Stimulated activated CD4-positive, alpha-beta T cell treated with anti-CD3 and anti-CD28 coated beads, Interleukin-1b, Interleukin-23, amount 100 ng/mL, for 48 hours (primary cell): Measurements from ENCODE around the gene AGAP1.

Source experiments
- DNase-seq: peaks from one replicate; pipeline ENCODE4 v3.0.0-alpha.2; 2020

The AGAP1 gene

DNA sequence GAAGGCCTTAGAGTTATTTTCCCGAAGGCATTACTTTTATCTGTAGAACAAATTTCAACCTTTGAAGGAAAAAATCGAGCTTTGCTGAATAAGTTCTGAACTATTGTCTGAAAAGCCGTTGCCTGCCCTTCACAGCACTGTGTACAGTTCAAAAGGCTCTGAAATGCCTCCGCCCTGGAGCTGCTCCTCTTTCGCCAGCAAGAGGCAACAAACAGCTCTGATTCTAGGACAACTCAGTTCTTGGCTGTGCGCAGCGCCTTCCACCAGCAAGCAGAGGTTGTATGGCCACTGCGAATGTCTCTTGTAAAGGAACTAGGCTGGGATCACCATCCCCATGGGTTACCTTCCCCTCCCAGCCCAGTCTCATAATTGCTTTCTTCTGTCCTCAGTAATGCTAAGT lies 365.8 kb downstream of the AGAP1 start:
- no peak for DNase-seq

DNA sequence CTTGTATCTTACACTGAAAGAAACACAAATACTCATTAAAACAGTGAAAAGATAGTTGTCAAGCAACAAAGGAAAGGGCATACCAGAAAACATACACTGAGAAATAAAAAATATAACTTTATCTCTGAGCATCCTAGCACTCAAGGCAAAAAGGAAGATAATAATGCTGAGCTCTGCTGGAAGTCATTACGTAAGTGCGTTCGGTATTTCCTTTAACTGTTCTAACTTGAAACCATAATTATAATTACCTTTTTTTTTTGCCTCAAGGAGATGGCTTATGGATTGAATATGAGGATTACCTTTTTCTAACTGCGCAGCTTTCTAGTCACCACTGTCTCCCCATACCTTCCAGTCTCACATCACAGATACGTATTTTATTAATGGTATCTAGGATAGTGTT lies 366.3 kb downstream of the AGAP1 start:
- no peak for DNase-seq

DNA sequence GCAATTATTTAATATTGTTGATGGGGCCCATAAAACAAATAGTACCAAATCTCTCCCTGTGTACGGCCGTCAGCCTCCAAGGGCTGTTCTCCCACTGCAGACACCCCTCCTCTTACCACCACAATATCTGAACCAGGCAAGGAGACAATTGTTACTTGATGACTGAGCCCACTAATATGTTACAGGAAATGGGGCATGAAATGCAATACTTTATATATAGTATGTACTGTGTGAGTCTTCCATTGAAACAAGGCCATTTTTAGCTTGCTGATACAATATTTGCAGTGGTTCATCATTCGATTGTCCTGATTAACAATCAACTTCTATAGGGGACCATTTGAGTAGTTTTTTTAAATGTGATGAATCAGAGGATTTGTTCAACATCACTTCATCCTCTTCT lies 367.0 kb downstream of the AGAP1 start:
- DNase-seq: no peak

DNA sequence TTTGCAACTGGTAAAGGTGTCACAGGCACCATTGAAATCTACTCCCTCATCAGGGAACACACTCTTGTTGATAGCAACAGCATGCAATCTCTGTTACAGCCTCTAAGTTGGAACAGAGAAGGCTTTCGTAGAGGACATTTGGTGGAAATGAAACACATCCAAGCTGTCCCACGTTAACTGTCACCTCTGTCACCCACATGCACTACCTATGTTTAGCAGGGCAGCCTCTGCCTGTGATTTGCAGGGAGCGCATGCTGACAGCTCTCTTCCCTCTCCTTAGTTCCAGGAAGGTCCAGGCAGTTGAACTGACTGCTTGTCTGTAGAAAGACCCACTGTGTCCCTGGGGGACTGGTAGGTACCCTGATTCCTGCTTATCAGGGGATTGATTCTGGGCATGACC lies 367.5 kb downstream of the AGAP1 start:
- no peak for DNase-seq

DNA sequence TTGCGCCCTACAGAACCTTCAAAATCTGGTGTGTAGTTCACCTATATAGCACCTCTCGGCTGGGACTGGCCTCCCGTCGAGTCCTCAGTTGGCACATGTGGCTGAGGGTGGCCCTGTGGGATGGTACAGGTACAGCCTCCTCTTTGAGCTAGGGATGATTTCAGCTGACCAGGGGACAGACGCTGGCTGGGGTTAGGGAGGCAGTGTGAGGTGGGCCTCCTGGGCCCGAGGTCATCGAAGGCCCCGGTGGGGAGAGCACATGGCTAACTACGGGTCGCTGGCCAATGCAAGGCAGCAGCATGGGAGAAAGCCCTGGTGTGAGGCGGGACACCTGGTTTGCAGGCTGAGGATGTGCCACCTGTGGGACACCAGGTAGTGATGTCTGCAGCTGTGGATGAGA lies 369.6 kb downstream of the AGAP1 start:
- DNase-seq: no peak

DNA sequence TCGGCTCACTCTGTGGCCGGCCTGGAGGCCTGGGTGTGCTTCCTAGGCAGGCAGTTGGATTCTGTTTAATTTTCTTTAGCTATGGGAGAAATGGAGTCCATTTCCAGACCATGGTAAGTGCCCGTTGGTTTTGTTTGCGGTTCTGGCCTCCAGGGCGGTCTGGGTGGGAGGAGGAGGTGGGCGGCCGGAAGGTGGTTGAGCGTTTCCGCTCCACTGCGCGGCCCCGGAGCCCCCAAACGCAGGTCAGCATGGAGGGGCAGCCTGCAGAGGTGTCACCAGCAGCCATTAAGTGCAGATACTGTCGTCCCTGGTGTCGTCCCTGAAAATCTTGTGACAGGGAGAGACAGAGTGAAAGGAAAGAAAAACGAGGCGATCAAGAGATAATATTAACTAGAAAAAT lies 370.5 kb downstream of the AGAP1 start:
- DNase-seq: no peak

DNA sequence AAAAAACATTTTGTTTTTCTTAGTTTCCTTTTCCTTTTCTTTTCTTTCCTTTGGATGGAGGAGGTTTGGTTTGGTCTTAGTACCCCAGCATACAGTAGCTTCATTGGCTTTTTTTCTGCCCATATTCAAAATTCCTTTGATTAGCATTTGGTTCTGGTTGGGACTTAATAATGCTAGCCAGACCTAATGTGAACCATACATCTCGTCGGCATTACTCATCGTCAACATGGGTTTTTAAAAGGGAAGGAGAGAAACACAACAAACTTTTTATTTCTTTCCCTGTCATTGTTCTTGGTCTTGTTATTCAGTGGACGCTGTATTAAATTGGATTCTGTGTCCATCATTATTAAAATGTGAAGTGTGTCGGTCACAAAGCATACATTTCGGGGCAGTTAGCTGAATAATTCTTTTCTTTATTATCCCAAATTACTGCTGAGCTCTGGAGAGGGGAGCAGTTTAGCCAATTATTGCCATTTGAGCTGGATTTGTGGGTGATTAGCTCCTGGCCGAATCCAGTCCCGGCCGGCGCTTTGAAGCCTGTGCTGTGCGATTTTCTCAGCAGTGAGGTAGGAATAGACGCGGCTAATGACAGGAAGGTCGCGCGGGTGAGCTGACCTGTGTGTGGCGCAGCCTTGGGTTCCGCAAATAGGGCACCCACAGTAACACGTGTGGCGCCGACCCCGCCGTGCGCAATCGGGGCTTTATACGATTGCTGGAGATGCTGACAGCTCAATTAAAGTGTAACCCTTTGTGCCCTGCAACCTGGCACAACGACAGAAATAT lies 371.1 kb downstream of the AGAP1 start:
- no peak for DNase-seq

DNA sequence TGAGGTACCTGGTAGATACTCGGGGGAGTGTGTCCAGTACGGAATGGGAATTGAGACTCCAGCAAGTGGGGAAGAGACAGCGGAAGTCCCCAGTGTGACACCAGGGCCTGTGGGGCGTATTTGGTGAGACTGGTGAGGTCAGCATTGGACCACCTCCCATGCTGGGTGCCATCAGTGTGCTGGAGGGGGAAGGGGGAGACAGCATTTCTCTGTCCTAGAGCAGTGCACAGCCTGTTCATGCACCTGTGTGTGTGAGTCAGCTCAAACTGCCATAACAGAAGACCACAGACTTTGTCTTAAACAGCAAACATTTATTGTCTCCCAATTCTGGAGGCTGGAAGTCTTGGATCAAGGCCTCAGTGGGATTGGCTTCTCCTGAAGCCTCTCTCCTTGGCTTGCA lies 372.5 kb downstream of the AGAP1 start:
- no peak for DNase-seq

DNA sequence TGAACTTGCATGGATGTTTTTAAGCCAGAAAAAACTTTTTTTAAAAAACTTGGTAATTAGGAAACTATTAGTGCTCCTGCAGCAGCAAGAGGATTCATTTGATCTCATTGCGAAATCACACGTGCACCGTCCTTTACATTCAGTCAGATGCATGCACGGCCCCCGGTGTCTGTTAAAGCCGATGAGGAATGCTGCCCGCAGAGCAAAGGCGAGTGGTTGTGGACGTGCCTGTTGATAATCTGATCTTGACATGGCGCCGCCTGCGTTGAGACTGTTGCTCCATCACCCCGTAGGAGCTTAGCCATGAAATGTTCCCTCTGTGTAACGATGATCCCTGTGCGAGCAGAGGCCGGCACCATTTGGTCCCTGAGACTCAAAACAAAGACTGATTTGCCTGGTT lies 374.4 kb downstream of the AGAP1 start:
- no peak for DNase-seq

DNA sequence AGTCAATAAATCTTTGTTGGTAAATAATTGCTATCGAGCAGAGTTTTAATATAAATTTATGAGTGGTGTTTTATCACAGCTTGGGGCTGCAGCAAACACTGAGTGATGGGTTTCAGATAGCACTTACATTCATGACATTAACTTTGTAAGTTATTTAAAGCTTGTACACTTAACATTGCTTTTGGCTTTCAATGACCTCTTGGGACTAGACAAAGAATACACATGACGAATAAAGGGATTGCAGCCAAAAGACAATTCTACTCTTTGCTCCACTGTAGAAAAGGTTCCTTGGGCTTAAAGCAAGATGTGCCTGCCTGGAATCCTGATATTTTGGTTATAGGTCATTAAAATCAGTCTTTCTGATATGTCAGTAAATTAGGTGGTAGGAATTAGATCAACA lies 374.8 kb downstream of the AGAP1 start:
- no peak for DNase-seq

DNA sequence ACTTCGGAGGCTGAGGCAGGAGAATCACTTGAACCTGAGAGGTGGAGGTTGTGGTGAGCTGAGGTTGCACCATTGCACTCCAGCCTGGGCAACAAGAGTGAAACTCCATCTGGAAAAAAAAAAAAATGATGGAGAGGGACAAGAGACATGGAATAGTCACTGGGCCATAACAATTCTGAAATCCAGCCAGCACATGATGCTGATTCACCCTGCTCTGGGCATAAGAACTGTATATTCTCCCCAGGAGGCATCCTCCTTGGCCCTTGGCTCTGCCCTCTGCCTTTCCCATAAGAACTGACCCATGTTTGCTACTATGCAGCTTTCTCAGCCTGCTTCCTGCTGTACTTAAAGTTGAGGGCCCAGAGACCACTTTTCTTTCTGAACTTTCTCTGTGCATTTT lies 376.7 kb downstream of the AGAP1 start:
- DNase-seq: no peak

DNA sequence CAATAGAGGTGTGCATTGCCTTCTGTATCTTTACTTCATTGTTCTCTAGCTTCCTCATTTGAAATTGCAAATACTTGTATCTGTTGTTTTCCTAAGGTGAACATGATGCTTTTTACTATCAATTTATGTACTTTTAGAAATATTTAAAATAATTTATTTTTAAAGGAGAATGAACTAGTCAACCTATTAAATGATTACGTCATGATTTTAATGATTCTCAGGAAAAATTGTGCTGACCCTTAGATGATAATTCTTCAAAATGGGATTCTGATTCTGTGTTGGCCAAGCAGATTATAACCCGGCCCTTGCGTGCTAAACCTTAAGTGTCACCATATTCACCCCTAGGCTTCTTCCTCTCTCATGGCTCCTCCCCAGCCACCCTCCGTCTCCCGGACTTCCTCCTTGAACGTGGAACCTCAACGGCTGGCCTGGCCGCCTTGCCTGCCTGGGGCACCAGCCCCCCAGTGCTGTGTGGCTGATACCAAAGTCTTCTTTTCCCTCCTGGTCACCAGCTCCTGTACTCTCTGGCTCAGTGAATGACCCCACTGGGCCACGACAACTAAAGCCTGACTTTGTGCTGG lies 382.3 kb downstream of the AGAP1 start:
- no peak for DNase-seq

DNA sequence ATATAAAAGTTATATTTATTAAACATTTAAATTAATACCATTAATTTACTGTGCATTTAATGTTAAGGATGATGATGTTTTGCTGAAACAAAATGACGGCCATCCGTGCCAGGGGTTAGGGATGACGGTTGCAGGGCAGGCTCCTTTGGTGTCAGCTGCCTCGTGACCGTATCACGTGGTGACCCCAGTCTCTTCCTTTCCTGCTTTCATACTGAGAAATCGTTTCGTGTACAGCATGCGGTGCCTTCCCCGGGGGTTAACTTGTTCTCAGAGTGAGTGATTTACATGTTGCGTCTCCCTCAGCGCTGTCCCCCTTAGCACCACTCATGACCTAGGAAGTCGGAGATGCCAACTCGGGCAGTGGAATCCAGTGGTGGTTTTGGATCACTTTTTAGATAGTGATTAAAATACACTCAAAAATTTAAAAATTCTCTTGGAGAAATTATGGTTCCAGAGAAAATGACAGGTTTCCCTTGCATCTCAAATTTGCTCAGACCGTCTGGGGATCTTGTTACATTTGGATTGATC lies 383.5 kb downstream of the AGAP1 start:
- no peak for DNase-seq

DNA sequence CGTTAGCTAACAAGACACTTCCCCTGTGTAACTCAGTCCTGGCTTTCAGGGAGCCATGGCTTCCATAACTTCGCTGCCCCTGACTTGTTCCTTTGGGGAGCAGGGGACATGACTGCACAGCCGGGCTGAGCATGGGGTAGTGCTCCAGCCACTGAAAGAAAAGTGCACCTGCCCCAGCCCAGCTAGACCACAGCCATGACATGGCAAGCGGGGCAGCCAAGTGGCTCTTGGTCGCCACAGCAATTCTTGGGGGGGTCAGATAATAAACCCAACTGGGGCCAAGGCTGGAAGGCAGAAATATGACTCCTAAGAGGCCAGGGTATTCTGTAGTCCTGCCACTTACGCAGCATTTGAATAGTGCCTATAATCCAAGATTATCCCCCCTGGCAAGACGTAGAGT lies 385.3 kb downstream of the AGAP1 start:
- no peak for DNase-seq

DNA sequence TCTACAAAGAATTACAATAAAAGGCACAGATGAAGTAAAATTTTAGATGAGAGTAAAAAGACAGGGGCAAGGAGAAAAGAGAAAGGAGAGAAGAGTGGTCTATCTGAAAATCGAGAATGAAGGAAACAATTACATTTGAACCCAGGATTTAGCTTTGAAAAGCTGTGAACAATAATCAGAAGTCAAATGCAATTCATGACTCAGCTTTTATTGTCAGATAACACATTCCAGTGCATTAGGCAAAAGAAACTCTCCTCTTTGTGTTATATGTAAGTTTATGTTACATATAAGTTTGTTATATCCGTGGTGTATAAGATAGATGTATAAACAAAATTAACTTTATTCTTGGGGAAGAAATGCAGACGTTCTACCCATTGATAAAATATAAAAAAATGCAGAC lies 389.8 kb downstream of the AGAP1 start:
- DNase-seq: no peak

DNA sequence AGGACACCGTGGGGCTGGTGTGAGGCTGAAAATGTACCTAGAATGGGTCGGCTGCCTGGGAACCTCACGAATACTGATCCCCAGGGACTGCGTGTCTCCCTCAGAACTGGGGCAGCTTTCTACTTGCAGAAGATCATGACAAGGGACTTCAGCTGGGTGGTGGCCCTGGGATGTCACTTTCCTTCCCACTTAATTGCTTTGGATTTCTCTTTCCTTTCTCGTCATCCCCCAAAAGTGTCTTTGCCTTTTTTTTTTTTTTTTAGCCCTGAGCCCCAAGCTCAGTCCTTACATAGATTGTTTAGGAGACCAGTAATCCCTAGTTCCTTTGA lies 395.4 kb downstream of the AGAP1 start:
- DNase-seq: no peak

DNA sequence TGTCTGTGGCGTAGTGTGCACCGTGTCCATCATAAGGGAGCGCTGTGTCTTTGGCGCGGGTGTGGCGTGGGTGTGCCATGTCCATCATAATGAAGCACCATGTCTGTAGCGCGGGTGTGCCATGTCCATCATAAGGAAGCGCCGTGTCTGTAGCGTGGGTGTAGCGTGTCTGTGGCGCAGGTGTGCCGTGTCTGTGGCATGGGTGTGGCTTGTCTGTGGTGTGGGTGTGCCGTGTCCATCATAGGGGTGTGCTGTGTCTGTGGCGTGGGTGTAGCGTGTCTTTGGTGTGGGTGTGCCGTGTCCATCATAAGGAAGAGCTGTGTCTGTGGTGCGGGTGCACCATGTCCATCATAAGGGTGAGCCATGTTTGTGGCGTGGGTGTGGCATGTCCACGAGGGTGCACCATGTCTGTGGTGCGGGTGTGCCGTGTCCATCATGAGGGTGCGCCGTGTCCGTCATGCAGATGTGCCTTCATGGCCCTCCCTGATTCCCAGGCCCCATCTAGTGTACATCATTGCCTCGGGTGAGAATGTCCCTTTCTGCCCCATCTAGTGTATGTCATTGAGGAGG lies 399.4 kb downstream of the AGAP1 start:
- no peak for DNase-seq

DNA sequence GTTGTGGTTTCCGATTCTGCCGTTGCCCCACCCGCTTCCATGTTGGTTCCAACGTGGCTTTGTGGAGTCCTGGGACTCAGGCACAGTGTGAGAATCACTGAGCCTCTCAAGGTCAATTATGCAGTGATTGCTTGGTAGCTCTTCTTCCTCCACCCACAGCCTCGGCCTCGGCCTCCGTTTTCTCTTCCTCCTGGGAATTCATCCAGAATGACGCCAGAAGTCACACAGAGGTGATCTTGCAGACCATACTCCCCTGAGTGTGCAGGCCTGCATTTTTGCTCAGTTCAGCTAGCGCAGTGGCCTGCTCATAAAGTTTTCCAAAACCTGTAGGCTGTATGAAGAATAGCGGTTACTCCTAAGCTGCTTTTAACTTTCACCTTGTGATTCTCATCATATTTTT lies 401.0 kb downstream of the AGAP1 start:
- DNase-seq: no peak

DNA sequence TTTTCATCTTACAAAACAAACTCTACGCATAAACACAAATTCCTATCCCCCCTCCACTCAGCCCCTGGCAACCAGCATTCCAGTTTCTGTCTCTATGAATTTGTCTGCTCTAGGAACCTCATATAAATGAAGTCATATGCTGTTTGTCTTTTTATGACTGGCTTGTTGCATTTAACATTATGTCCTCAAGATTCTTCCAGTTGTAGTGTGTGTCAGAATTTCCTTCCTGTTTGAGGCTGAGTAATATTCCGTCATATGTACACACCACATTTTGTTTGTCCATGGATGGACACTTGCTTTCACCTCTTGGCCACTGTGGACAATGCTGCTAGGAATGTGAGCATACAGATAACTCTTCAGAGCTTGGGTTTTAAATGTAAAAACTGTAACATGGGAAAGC lies 402.2 kb downstream of the AGAP1 start:
- no peak for DNase-seq

DNA sequence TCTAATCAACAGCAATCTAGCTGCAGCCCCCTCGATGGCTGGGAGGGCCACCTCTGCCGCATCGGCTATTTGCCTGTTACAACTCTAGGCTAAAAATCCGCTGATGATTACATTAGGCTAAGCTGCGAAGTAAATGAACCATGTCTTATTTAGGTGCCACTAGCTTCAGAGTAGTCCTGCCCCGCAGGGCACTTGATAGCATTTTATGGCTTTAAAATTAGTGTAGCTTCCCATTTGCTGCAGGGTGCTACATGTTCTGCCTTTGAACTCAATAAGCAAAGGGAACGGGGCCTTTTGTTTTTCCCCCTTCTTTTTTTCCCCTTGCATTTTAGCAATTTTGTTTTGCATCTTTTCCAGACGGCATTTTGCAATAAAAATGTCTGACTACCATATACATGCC lies 404.1 kb downstream of the AGAP1 start:
- no peak for DNase-seq

DNA sequence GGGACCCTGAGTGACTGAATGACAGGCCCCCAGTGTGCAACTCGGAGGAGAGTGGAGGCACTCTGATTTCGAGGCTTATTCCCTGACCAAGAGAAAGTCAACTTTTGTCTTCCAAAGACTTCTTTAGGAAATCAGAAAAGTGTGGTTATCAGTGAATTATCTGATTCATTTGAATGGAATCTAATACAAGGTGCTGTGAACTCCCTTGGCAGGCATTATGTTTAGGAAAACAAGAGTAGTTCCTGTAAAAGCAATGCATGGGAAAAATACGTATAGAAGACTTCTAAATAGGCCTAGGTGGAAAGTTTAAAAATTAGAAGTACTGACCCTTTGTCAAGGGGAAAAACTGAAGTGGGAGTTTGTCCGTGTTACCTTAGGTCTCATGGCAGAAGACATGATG lies 404.9 kb downstream of the AGAP1 start:
- no peak for DNase-seq

DNA sequence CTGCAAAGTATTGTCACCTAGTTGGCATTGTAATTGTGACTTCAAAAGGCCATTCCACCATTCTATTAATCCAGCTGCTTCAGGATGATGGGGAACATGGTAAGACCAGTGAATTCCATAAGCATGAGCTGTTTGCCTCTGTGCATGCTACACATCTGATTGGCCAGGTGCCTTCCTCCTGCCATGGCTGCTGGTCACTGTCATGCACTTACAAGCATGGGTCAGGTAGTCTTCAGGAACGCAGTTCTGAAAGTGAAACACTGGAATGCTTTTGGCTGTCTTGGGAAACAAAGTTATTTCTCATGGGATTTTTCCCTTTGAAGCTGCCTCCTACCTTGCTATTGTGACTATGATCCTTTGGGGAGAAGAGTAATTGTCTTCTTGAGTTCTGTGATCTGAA lies 406.8 kb downstream of the AGAP1 start:
- no peak for DNase-seq

DNA sequence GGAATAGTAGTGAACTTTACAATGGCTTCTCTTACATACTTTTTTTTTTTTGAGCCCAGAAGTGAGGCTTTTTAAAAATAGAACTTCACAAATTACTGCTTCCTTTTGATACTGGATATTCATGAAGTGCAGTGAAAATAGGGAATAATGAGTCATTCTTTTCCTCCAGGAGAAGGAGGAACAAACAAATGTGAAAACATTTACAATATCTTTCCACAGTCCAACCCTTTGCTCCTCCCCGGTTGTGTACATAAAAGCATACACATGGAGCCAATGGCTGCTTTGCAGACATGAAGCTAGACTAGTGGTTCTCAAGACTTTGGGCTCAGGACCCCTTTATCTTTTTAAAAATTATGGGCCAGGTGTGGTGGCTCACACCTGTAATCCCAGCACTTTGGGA lies 407.4 kb downstream of the AGAP1 start:
- DNase-seq: no peak

DNA sequence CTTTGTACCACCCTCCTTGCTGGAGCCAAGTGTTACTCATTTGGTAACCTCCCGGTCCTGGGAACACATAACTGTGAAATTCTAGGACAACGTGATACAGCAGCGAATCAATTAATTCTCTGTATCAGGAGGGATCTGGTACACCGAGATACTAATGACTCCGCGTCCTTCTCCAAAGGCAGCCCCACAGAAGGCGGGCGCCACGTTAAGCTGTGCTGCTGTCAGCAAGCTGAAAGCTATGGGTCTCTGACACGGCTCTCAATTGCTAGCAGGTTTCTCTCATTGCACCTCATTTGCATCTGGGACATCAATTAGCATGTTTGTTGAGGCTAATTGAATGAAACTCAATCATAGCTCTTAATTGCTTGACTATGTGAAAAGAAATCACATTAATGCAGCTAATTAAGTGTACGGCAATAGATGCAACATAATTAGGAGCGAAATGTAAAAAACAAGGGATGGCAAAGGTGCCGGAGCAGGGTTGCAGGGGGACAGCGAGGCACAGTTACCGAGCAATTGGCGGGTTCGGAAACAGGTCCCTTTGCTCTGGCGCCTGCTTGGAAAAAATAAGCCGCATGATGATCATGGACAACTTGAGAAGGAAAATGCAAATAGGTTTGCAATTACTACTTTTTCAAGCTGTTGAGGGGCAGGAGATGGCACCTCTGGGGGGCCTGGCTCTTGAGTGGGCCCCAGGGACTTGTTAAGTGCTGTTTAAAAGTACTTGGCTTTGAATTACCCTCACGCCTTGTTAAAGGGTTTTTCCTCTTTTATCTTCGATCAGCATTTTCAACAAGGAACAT lies 410.1 kb downstream of the AGAP1 start:
- DNase-seq: no peak
